ENCODE measurements around the gene SPRYD4. TPM values are rescaled to one million over a fixed set of nuclear protein-coding genes. Genes with fewer than 3 reads are reported as not detected.
"Not testable (repeated sequence)": the region's sequence is repeated elsewhere in the genome, so short reads cannot be mapped to it uniquely, and the experiment has no call there.

The SPRYD4 gene
- total RNA-seq, 1 donor: 3.0 TPM

DNA sequence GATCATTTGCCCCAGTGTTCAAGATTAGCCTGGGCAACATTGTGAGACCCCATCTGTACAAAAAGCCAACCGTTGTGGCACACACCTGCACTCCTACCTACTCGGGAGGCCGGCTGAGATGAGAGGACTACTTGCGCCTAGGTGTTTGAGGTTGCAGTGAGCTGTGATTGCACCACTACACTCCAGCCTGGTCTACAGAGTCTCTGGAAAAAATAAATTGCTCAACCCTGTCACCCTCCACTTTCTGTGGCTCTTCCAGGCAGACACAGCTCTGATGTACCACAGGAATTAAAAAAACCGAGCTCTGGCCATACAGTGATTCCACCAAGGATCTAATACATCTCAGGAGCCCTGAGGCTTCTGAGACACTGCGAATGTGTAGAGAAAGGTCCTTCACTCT lies 33.5 kb upstream of the SPRYD4 start:
- H3K4me3 ChIP-seq (ENCODE audit: low read depth, low read length): no peak overlapping the region
- no peak for DNase-seq (ENCODE audit: low read depth)
- no peak for TF ChIP-seq CTCF (IDR thresholded peaks at IDR 0.05; ENCODE audit: insufficient read depth, low read depth, low read length)

GRCh38 chr12:56437430-56438176 lies 30.8 kb upstream of the SPRYD4 start:
- H3K4me3 ChIP-seq (ENCODE audit: low read depth, low read length): no peak overlapping the region
- no peak for TF ChIP-seq CTCF (IDR thresholded peaks at IDR 0.05; ENCODE audit: insufficient read depth, low read depth, low read length)

DNA sequence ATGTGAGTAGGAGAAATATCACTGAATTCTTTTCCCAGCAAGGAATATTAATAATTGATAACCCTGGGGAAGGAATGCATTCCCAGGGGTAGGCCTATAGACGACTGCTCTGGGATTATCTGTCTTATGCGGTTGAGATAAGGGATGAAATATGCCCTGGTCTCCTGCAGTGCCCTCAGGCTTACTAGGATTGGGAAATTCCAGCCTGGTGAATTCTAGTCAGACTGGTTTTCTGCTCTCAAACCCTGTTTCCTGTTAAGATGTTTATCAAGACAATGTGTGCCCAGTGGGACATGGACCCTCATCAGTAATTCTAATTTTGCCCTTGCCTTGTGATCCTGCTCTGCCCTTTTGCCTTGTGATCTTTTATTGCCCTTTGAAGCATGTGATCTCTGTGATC lies 25.2 kb upstream of the SPRYD4 start:
- DNase-seq (ENCODE audit: low read depth); H3K4me3 ChIP-seq (ENCODE audit: low read depth, low read length): not testable (repeated sequence)

More at GRCh38 chr12:56437430-56438176, 30.8 kb upstream of the SPRYD4 start:
- DNase-seq (ENCODE audit: low read depth): no peak

DNA sequence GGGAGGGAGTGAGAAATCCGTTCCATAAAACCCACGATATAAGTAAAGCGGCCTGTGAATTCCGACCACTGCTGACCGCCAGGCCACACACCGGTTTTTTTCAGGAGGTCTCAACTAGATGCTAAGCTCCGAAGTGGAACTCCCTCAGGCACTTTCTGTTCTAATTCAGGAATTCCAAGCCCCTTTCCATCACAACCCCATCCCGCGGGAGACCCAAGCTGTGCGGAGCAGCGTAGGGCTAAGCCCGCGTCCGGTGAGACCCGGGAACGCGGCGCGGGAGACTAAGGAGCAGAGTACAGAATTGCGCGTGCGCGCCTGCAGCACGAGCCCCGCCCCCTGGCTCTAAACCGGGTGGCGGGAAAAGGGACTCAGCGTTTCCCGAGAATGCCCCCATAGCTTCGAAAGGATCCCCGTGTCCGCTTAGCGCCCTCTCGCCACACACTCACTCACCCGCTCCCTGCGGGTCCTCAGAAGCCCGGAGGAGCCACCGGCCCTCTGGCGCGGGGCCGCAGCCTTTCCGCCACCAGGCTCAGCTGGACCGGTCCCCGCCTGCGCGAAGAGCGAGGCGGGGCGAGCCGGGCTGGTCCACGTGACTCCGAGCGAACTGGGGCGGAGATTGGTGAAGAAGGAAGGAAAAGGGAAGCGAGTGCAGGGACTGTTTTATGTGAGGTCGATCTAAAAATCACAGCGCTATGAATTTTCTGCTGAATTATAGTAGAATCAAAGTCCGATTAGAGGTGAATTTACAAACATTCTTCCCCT lies 19.3 kb upstream of the SPRYD4 start, which contains the start of gene TIMELESS:
TIMELESS (minus strand) TSS at position 567 of the 762 bp plus-strand sequence. CDS start 15,256 bp downstream, outside the sequence.
- H3K4me3 ChIP-seq (ENCODE audit: low read depth, low read length): peak within 1 kb of the TSS; percentile 92
- TF ChIP-seq CTCF (IDR thresholded peaks at IDR 0.05; ENCODE audit: insufficient read depth, low read depth, low read length): no peak
- DNase-seq (ENCODE audit: low read depth): peak; percentile 86

- TF ChIP-seq CTCF (IDR thresholded peaks at IDR 0.05; ENCODE audit: insufficient read depth, low read depth, low read length): no peak
- peak overlapping the region; percentile 92 for H3K4me3 ChIP-seq (ENCODE audit: low read depth, low read length)
- no peak for DNase-seq (ENCODE audit: low read depth)
These were observed 18.8 kb upstream of the SPRYD4 start for GRCh38 chr12:56449622-56449984.

DNA sequence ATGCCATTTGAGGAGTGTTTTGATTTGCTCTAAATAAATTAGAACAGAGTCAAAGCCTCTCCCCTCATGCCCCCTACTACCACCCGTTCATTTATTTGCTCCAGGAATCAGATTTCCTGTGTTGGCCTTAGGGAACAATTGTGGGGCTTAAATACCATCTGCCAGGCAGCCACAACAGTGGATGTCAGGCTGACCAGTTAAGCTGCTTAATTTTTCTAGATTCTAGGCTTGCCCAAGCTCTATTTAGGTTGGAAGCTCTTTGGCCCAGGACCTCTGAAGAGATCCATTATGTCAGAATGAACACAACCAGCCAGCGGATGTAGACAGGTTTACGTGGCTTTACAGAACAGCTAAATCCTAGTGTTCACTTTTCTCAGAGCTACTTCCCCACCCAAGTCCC lies 18.1 kb upstream of the SPRYD4 start:
- H3K4me3 ChIP-seq (ENCODE audit: low read depth, low read length): no peak overlapping the region
- TF ChIP-seq CTCF (IDR thresholded peaks at IDR 0.05; ENCODE audit: insufficient read depth, low read depth, low read length): no peak
- no peak for DNase-seq (ENCODE audit: low read depth)

GRCh38 chr12:56451147-56451546 lies 17.2 kb upstream of the SPRYD4 start:
- no peak for DNase-seq (ENCODE audit: low read depth)
- TF ChIP-seq CTCF (IDR thresholded peaks at IDR 0.05; ENCODE audit: insufficient read depth, low read depth, low read length): no peak
- no peak overlapping the region for H3K4me3 ChIP-seq (ENCODE audit: low read depth, low read length)

Measured in fibroblast of villous mesenchyme (primary cell).